ENCODE measurements around the gene SLC35F4.

DNA sequence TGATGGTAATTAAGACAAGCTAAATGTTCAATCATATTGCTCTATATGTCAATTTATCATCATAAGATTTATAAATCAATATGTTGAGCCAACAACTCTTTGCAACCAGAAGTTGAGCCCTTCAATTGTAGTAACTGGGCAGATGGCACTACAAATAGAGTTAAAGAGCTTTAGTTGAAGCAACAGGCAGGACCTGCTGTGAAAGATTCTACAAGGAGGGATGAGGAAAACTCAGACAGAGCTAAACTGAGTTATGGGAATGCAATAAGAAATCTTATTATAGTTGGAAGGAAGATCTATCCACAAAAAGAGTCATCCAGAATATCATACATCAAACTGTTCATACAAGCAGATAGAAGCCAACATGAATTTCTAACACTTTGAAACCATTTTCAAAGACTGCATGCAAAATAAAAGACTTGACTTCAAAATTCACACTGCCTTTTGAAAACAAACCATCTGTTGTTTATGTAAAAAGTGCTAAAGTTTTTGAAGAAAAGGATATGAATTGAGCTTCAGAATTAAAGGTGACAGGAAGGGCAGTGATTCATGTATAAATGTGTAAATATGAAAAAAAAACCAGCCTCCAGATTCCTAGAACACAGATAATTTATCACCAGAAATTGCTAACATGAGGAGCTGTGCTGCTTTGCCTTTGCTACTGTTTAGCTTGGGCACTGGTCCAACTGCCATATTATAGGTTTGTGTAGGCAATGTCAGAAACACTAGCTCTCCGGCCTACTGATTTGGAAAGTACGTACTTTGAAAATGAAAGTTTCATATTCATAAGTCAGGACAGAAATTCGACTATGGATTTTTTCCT, 133.2 kb downstream of the SLC35F4 start:
- TF ChIP-seq POLR2AphosphoS5 (IDR thresholded peaks at IDR 0.05; ENCODE audit: low read depth, low read length), result no peak
- TF ChIP-seq TAF1 (IDR thresholded peaks at IDR 0.05; ENCODE audit: borderline replicate concordance, insufficient read depth, low read length), result no peak
- no peak for TF ChIP-seq SIN3A (IDR thresholded peaks at IDR 0.05; ENCODE audit: borderline replicate concordance, insufficient read depth, low read length)
- TF ChIP-seq, protein P1, sequence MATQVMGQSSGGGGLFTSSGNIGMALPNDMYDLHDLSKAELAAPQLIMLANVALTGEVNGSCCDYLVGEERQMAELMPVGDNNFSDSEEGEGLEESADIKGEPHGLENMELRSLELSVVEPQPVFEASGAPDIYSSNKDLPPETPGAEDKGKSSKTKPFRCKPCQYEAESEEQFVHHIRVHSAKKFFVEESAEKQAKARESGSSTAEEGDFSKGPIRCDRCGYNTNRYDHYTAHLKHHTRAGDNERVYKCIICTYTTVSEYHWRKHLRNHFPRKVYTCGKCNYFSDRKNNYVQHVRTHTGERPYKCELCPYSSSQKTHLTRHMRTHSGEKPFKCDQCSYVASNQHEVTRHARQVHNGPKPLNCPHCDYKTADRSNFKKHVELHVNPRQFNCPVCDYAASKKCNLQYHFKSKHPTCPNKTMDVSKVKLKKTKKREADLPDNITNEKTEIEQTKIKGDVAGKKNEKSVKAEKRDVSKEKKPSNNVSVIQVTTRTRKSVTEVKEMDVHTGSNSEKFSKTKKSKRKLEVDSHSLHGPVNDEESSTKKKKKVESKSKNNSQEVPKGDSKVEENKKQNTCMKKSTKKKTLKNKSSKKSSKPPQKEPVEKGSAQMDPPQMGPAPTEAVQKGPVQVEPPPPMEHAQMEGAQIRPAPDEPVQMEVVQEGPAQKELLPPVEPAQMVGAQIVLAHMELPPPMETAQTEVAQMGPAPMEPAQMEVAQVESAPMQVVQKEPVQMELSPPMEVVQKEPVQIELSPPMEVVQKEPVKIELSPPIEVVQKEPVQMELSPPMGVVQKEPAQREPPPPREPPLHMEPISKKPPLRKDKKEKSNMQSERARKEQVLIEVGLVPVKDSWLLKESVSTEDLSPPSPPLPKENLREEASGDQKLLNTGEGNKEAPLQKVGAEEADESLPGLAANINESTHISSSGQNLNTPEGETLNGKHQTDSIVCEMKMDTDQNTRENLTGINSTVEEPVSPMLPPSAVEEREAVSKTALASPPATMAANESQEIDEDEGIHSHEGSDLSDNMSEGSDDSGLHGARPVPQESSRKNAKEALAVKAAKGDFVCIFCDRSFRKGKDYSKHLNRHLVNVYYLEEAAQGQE (IDR thresholded peaks at IDR 0.05; ENCODE audit: insufficient read depth in 1 of 2, low read depth in 2 of 2, low read length in 2 of 2), result no peak
- TF ChIP-seq FOXP2 (optimal IDR thresholded peaks at IDR 0.05; ENCODE audit: borderline replicate concordance, extremely low read depth, extremely low read length, insufficient read depth), result no peak

Measured in PFSK-1 (cell line).